Left ventricle myocardium inferior (tissue), 1 donor: Measurements from ENCODE around the gene MBNL2. TPM values are rescaled to one million over a fixed set of nuclear protein-coding genes. Genes with fewer than 3 reads are reported as not detected.

ENCODE experiments used
- DNase-seq: peaks from one replicate; pipeline ENCODE4 v3.0.0-alpha.2; 2020
- H3K27ac ChIP-seq: fragments of 200-600 bp; replicated peaks from 2 replicates; pipeline ENCODE4 v1.8.0; 2021
- H3K27me3 ChIP-seq: fragments of 200-600 bp; 2 replicates; pipeline ENCODE4 v1.8.0; 2021; ENCODE audit warnings: low read depth
- H3K36me3 ChIP-seq: fragments of 200-600 bp; 2 replicates; pipeline ENCODE4 v1.8.0; 2021
- H3K4me1 ChIP-seq: fragments of 200-600 bp; 2 replicates; pipeline ENCODE4 v1.8.0; 2021
- H3K4me3 ChIP-seq: fragments of 200-600 bp; 2 replicates; pipeline ENCODE4 v1.8.0; 2021; ENCODE audit warnings: mild to moderate bottlenecking, moderate library complexity
- H3K9me3 ChIP-seq: fragments of 200-600 bp; replicated peaks from 2 replicates; pipeline ENCODE4 v1.8.0; 2021
- CTCF ChIP-seq: fragments of 200-600 bp; IDR thresholded peaks from 2 replicates; pipeline ENCODE4 v1.8.0; 2021; ENCODE audit warnings: antibody characterized with exemption, mild to moderate bottlenecking, borderline replicate concordance
- intact Hi-C: fragments of 100-400 bp; cut with micrococcal nuclease; formaldehyde crosslinking; loops from one replicate; pipeline ENCODE4 v1.11.0; 2022
- total RNA-seq: library from RNA; stranded (reverse); fragmentation: NEBNext Ultra II Directional; extraction: Animal tissue kit (Norgen Biotek cat#: 25700); gene quantifications from one replicate; pipeline ENCODE4 v1.2.1, GENCODE V29; 2021
- donor health status: DM: no; HTN: yes; CAD: no; lungs with severe emphysema.

Gene MBNL2
- total RNA-seq, 1 donor from 2014 or later, result 76.5 TPM

- intact Hi-C loops, result no loop called here
- H3K4me1 ChIP-seq, result peaks cover 93% of the 10 kb centered on the region
- no peak for DNase-seq
- TF ChIP-seq CTCF, result no peak
- H3K27ac ChIP-seq, result no peak overlapping the region
- H3K9me3 ChIP-seq, result no peaks in the 10 kb centered on the region
- no peaks in the 10 kb centered on the region for H3K27me3 ChIP-seq
- H3K4me3 ChIP-seq, result no peak overlapping the region
- peaks cover 2% of the 10 kb centered on the region for H3K36me3 ChIP-seq
Observed at GRCh38 chr13:97282705-97283104, 60.6 kb downstream of the MBNL2 start.

GRCh38 chr13:97283888-97284287 is 61.8 kb downstream of the MBNL2 start:
- no peaks in the 10 kb centered on the region for H3K27me3 ChIP-seq
- peaks cover 92% of the 10 kb centered on the region for H3K4me1 ChIP-seq
- DNase-seq, result no peak
- no peak for TF ChIP-seq CTCF
- H3K27ac ChIP-seq, result peak overlapping the region; percentile 13
- intact Hi-C loops, result no loop called here
- H3K9me3 ChIP-seq, result no peaks in the 10 kb centered on the region
- H3K4me3 ChIP-seq, result no peak overlapping the region
- H3K36me3 ChIP-seq, result peaks cover 2% of the 10 kb centered on the region

- Histone ChIP-seq H3K27me3 (no peaks in the 10 kb centered on the region), H3K27ac (no peak overlapping the region), H3K4me1 (peaks cover 90% of the 10 kb centered on the region), H3K9me3 (no peaks in the 10 kb centered on the region), H3K36me3 (peaks cover 2% of the 10 kb centered on the region), H3K4me3 (no peak overlapping the region)
- no peak for DNase-seq
- intact Hi-C loops, result no loop called here
- TF ChIP-seq CTCF, result no peak
Observed at GRCh38 chr13:97284558-97284957, 62.4 kb downstream of the MBNL2 start.

GRCh38 chr13:97285221-97285955 is 63.3 kb downstream of the MBNL2 start:
- TF ChIP-seq CTCF, result no peak
- Histone ChIP-seq H3K36me3 (peaks cover 2% of the 10 kb centered on the region), H3K27me3 (no peaks in the 10 kb centered on the region), H3K9me3 (no peaks in the 10 kb centered on the region), H3K4me1 (peaks cover 82% of the 10 kb centered on the region), H3K27ac (no peak overlapping the region), H3K4me3 (no peak overlapping the region)
- intact Hi-C loops, result no loop called here
- DNase-seq, result no peak

GRCh38 chr13:97286317-97287046 is 64.3 kb downstream of the MBNL2 start:
- no peaks in the 10 kb centered on the region for H3K9me3 ChIP-seq
- H3K36me3 ChIP-seq, result no peaks in the 10 kb centered on the region
- peaks cover 74% of the 10 kb centered on the region for H3K4me1 ChIP-seq
- intact Hi-C loops, result no loop called here
- no peak for TF ChIP-seq CTCF
- no peaks in the 10 kb centered on the region for H3K27me3 ChIP-seq
- H3K4me3 ChIP-seq, result no peak overlapping the region
- H3K27ac ChIP-seq, result no peak overlapping the region
- DNase-seq, result no peak
